Measurements from ENCODE around the gene FBP1. TPM values are rescaled to one million over a fixed set of nuclear protein-coding genes. Genes with fewer than 3 reads are reported as not detected.
"Not testable (repeated sequence)": the region's sequence is repeated elsewhere in the genome, so short reads cannot be mapped to it uniquely, and the experiment has no call there.

FBP1 gene
- total RNA-seq, 1 donor from 2014 or later: not detected

- H3K27ac Mint-ChIP-seq: no peak overlapping the region
- intact Hi-C loops (cut with micrococcal nuclease): loop anchor here (1.0 to 10.0 kb wide), 5 partner anchors 48 to 538 kb away; partner anchors contain the start of gene ZNF169
- no peak overlapping the region for H3K4me3 Mint-ChIP-seq
- no peak for DNase-seq (ENCODE audit: low spot score)
- H3K9me3 Mint-ChIP-seq: no peaks in the 10 kb centered on the region
- peaks cover 22% of the 10 kb centered on the region for H3K27me3 Mint-ChIP-seq (ENCODE audit: insufficient read depth)
- peaks cover 6% of the 10 kb centered on the region for H3K4me1 Mint-ChIP-seq (ENCODE audit: low read depth)
- H3K36me3 Mint-ChIP-seq (ENCODE audit: low read depth): no peaks in the 10 kb centered on the region
Measured at GRCh38 chr9:94602666-94603065, 36.7 kb downstream of the FBP1 start.

DNA sequence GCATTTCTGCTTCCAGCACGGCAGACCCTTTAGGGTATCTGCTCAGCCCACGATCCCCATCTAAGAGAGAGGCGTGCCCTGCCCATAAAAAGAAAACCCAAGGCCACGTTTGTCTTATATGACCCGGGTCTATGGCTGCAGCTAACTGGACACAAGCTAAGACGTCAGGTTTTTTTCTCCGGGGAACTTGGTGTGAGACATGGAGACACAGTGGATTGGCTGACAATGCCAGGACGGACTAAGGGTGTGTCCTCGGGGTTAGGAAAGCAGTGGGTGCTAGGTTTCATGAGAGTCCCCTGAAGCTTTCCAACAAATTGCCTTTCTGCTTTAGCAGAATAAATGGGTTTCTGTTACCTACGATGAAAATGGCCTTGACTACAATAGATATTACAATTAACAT is 38.6 kb downstream of the FBP1 start:
- intact Hi-C loops (cut with micrococcal nuclease): loop anchor here (5.0 to 10.0 kb wide), 3 partner anchors 288 to 536 kb away; partner anchors contain the start of gene ZNF169
- Mint-ChIP-seq H3K27me3 (ENCODE audit: insufficient read depth) (peaks cover 16% of the 10 kb centered on the region), H3K36me3 (ENCODE audit: low read depth) (no peaks in the 10 kb centered on the region), H3K9me3 (no peaks in the 10 kb centered on the region), H3K27ac (no peak overlapping the region), H3K4me3 (no peak overlapping the region), H3K4me1 (ENCODE audit: low read depth) (peaks cover 6% of the 10 kb centered on the region)
- no peak for DNase-seq (ENCODE audit: low spot score)

DNA sequence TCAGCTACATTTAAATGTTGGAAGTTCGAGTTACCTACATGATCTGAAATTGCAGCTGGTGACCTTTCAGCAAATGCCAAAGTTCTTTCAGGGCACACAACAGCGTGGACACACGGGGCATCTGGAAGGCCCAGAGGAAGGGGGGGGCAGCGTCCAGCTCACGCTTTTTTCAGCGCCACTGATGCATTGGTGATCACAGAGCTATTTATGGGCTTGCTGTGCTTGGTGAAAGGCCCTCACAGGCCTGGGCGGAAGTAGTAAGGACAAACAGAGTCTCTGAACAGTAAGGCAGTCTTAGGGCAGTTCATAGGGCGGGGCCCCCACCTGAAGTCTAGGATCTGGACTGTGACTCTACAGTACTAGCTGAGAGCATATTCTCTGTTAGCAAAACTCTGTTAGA is 39.1 kb downstream of the FBP1 start:
- no peak overlapping the region for H3K4me3 Mint-ChIP-seq
- DNase-seq (ENCODE audit: low spot score): no peak
- no peaks in the 10 kb centered on the region for H3K36me3 Mint-ChIP-seq (ENCODE audit: low read depth)
- intact Hi-C loops (cut with micrococcal nuclease): loop anchor here (5.0 to 10.0 kb wide), 3 partner anchors 288 to 535 kb away; partner anchors contain the start of gene ZNF169
- H3K4me1 Mint-ChIP-seq (ENCODE audit: low read depth): peaks cover 6% of the 10 kb centered on the region
- peaks cover 11% of the 10 kb centered on the region for H3K27me3 Mint-ChIP-seq (ENCODE audit: insufficient read depth)
- no peaks in the 10 kb centered on the region for H3K9me3 Mint-ChIP-seq
- H3K27ac Mint-ChIP-seq: no peak overlapping the region

DNA sequence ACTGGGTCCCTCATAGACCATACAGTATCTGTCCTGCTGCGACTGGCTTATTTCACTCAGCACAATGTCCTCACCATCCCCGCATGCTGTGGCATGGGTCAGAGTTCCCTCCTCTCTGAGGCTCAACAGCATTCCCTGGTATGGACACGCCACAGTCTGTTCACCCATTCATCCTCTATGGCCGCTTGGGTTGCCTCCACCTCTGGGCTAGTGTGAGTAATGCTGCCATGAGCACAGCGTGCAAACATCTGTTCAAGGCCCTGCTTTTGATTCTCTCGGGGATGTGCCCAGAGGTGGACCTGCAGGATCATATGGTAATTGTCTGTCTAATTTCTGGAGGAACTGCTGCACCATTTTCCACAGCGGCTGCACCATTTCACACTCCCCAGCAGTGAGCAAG is 40.2 kb downstream of the FBP1 start:
- no peak for DNase-seq (ENCODE audit: low spot score)
- Mint-ChIP-seq H3K36me3 (ENCODE audit: low read depth) (no peaks in the 10 kb centered on the region), H3K4me3 (no peak overlapping the region), H3K27ac (no peak overlapping the region), H3K4me1 (ENCODE audit: low read depth) (peaks cover 6% of the 10 kb centered on the region), H3K27me3 (ENCODE audit: insufficient read depth) (peaks cover 5% of the 10 kb centered on the region), H3K9me3 (no peaks in the 10 kb centered on the region)
- intact Hi-C loops (cut with micrococcal nuclease): no loop called here

GRCh38 chr9:94593459-94594345 is 45.6 kb downstream of the FBP1 start, which contains the start of gene FBP2:
Gene FBP2, minus strand, starts transcription at chr9:94593824. Its CDS starts 98 bp downstream, at chr9:94593726.
- H3K4me3 Mint-ChIP-seq: no peak within 1 kb of the TSS
- intact Hi-C loops (cut with micrococcal nuclease): no loop called here
- no peaks in the 10 kb centered on the region for H3K4me1 Mint-ChIP-seq (ENCODE audit: low read depth)
- H3K27me3 Mint-ChIP-seq (ENCODE audit: insufficient read depth): peaks cover 6% of the 10 kb centered on the region
- H3K36me3 Mint-ChIP-seq (ENCODE audit: low read depth): no peaks in the 10 kb centered on the region
- H3K9me3 Mint-ChIP-seq: no peaks in the 10 kb centered on the region
- no peak within 1 kb of the TSS for H3K27ac Mint-ChIP-seq
- DNase-seq (ENCODE audit: low spot score): no peak

DNA sequence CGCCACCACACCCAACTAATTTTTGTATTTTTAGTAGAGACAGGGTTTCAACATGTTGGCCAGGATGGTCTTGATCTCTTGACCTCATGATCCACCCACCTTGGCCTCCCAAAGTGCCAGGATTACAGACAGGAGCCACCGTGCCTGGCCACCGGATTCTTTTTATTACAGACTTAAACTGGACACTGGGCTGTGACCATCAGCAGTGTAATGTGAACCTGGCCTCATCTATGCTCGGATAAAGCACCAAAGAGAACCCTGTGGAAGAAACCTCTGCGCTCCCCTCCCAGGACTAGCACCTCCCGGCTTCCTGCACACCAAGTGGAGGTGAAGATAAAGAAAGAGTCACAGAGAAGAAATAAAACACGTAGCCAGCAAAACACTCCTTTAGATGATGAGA is 46.6 kb downstream of the FBP1 start:
- H3K4me3 Mint-ChIP-seq; DNase-seq (ENCODE audit: low spot score); intact Hi-C loops (cut with micrococcal nuclease); H3K4me1 Mint-ChIP-seq (ENCODE audit: low read depth); H3K9me3 Mint-ChIP-seq; H3K27me3 Mint-ChIP-seq (ENCODE audit: insufficient read depth); H3K27ac Mint-ChIP-seq; H3K36me3 Mint-ChIP-seq (ENCODE audit: low read depth): not testable (repeated sequence)

DNA sequence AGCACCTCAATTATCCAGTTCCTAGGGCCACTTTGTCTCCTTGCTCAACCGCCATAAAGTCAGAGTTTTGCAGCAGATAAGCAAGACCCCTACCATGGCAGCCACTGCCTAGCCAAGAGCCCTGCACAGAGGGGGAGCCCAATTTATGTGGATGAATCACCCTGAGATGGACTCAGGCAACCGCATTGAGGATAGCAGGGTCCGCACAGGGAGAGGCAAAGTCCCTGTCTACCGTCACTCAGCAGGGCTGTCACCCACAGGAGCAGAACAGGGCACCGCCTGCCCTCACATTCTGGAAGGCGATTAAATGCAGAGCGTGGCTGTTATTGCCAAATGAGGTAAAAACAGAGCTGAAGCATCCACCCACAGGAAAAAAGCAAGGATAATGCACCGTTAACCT is 47.4 kb downstream of the FBP1 start:
- Mint-ChIP-seq H3K27me3 (ENCODE audit: insufficient read depth) (peaks cover 6% of the 10 kb centered on the region), H3K4me3 (no peak overlapping the region), H3K9me3 (no peaks in the 10 kb centered on the region), H3K27ac (no peak overlapping the region), H3K36me3 (ENCODE audit: low read depth) (no peaks in the 10 kb centered on the region), H3K4me1 (ENCODE audit: low read depth) (no peaks in the 10 kb centered on the region)
- intact Hi-C loops (cut with micrococcal nuclease): no loop called here
- DNase-seq (ENCODE audit: low spot score): no peak

DNA sequence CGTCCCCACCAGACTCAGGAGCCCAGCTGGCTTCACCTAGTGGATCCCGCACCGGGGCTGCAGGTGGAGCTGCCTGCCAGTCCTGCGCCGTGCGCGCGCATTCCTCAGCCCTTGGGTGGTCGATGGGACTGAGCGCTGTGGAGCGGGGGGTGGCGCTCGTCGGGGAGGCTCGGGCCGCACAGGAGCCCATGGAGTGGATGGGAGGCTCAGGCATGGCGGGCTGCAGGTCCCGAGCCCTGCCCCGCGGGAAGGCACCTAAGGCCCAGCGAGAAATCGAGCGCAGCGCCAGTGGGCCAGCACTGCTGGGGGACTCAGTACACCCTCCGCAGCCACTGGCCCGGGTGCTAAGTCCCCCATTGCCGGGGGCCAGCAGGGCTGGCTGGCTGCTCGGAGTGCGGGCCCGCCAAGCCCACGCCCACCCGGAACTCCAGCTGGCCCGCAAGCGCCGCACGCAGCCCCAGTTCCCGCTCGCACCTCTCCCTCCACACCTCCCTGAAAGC is 48.2 kb downstream of the FBP1 start:
- H3K36me3 Mint-ChIP-seq (ENCODE audit: low read depth); DNase-seq (ENCODE audit: low spot score); H3K4me3 Mint-ChIP-seq; H3K4me1 Mint-ChIP-seq (ENCODE audit: low read depth); H3K27me3 Mint-ChIP-seq (ENCODE audit: insufficient read depth); intact Hi-C loops (cut with micrococcal nuclease); H3K27ac Mint-ChIP-seq; H3K9me3 Mint-ChIP-seq: not testable (repeated sequence)

GRCh38 chr9:94588681-94589080 is 50.6 kb downstream of the FBP1 start:
- Mint-ChIP-seq H3K4me1 (ENCODE audit: low read depth) (peaks cover 14% of the 10 kb centered on the region), H3K9me3 (no peaks in the 10 kb centered on the region), H3K27me3 (ENCODE audit: insufficient read depth) (peaks cover 6% of the 10 kb centered on the region), H3K4me3 (no peak overlapping the region), H3K27ac (no peak overlapping the region), H3K36me3 (ENCODE audit: low read depth) (no peaks in the 10 kb centered on the region)
- intact Hi-C loops (cut with micrococcal nuclease): no loop called here
- no peak for DNase-seq (ENCODE audit: low spot score)

DNA sequence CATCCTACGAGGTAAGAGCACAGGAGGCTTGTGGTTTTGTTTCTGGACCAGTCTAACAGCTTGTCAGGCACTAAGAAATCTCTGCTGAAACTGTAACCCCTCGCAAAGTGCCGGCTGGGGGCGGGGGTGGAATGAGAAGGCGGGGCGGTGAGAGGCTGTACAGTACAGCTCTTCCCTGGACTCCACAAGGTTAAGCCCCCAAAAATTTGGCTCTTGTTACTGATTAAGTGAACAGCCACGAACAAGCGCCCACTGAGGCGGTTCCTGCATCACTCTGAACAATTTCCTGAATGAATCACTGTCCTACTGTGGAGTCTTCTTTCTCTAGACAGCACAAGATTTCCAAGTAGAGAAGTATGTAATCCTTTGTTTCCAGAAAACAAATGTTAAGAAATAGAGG is 52.5 kb downstream of the FBP1 start:
- Mint-ChIP-seq H3K27me3 (ENCODE audit: insufficient read depth) (peaks cover 3% of the 10 kb centered on the region), H3K36me3 (ENCODE audit: low read depth) (no peaks in the 10 kb centered on the region), H3K4me1 (ENCODE audit: low read depth) (peaks cover 14% of the 10 kb centered on the region), H3K4me3 (no peak overlapping the region), H3K27ac (no peak overlapping the region), H3K9me3 (no peaks in the 10 kb centered on the region)
- intact Hi-C loops (cut with micrococcal nuclease): no loop called here
- DNase-seq (ENCODE audit: low spot score): no peak

DNA sequence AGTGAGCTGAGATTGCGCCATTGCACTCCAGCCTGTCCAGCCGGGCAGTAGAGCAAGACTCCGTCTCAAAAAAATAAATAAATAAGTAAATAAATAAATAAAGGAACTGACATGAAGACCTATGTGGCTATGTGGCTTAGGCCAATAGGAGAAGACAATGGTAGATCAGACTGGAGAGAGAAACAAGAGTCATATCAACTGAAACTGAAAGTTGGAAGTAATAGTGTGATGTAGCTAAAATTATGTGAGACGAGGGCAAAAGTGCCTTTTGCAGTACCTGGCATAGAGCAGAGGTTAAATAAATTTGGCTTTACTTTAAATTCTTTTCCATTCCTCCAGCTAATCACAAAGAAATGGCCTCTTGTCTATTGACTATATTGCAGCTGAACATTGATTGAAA is 53.0 kb downstream of the FBP1 start:
- H3K9me3 Mint-ChIP-seq: no peaks in the 10 kb centered on the region
- no peak overlapping the region for H3K4me3 Mint-ChIP-seq
- no peaks in the 10 kb centered on the region for H3K36me3 Mint-ChIP-seq (ENCODE audit: low read depth)
- H3K27me3 Mint-ChIP-seq (ENCODE audit: insufficient read depth): peaks cover 3% of the 10 kb centered on the region
- H3K27ac Mint-ChIP-seq: no peak overlapping the region
- no peak for DNase-seq (ENCODE audit: low spot score)
- intact Hi-C loops (cut with micrococcal nuclease): no loop called here
- H3K4me1 Mint-ChIP-seq (ENCODE audit: low read depth): peaks cover 14% of the 10 kb centered on the region

- H3K4me3 Mint-ChIP-seq: no peak overlapping the region
- H3K9me3 Mint-ChIP-seq: no peaks in the 10 kb centered on the region
- no peak for DNase-seq (ENCODE audit: low spot score)
- no peaks in the 10 kb centered on the region for H3K27me3 Mint-ChIP-seq (ENCODE audit: insufficient read depth)
- H3K4me1 Mint-ChIP-seq (ENCODE audit: low read depth): peaks cover 14% of the 10 kb centered on the region
- H3K27ac Mint-ChIP-seq: no peak overlapping the region
- H3K36me3 Mint-ChIP-seq (ENCODE audit: low read depth): no peaks in the 10 kb centered on the region
- intact Hi-C loops (cut with micrococcal nuclease): no loop called here
Measured at GRCh38 chr9:94584555-94584954, 54.8 kb downstream of the FBP1 start.

- Mint-ChIP-seq H3K9me3 (no peaks in the 10 kb centered on the region), H3K27me3 (ENCODE audit: insufficient read depth) (no peaks in the 10 kb centered on the region), H3K36me3 (ENCODE audit: low read depth) (no peaks in the 10 kb centered on the region), H3K27ac (no peak overlapping the region), H3K4me1 (ENCODE audit: low read depth) (peaks cover 14% of the 10 kb centered on the region), H3K4me3 (no peak overlapping the region)
- intact Hi-C loops (cut with micrococcal nuclease): no loop called here
- no peak for DNase-seq (ENCODE audit: low spot score)
Measured at GRCh38 chr9:94581728-94582127, 57.6 kb downstream of the FBP1 start.

All from activated T-helper 1 cell treated with anti-CD3 and anti-CD28 coated beads, Interleukin-12 subunit alpha, Interleukin-12 subunit beta, Interleukin-2, Interleukin-4 antibody, amounts not matched to agents 30 ng/mL and 10 ng/mL and 1 ng/mL, durations not matched to agents 14 hours and 24 hours and 36 hours (primary cell).